Measurements from ENCODE around the gene HPX.

Gene HPX

DNA sequence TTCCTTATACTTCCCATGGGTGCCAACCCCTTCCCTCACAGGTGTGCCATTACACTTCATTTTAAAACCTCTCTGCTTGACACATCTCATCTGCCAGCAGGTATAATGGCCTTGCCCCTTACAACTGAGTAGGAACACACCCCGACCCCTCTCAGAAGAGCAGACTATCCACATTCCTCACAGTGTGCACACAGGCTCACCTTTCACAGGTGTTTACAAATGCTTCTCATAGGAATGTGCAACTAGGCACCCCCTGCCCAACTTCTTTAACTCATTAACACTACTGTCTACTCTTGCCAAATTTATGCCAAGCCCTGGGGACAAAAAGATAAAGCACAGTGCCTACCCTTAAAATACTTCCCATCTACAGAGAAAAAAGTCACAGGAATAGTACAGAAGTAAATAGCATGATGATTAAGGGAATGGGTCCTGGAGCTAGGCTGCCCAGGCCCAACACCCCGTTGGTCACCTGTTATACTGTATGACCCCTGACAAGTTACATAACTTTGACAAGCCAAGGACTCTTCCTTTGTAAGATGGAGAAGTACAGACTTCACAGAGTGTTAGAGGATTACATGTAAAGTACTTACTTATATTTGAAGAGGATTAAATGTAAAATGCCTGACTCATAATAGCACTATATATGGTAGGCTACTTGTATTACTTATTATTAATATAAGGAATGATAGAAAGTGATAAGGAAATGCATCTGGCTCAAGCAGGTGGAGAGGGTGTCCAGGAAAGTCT lies 17.7 kb upstream of the HPX start:
- DNase-seq (ENCODE audit: low read depth) = no peak

DNA sequence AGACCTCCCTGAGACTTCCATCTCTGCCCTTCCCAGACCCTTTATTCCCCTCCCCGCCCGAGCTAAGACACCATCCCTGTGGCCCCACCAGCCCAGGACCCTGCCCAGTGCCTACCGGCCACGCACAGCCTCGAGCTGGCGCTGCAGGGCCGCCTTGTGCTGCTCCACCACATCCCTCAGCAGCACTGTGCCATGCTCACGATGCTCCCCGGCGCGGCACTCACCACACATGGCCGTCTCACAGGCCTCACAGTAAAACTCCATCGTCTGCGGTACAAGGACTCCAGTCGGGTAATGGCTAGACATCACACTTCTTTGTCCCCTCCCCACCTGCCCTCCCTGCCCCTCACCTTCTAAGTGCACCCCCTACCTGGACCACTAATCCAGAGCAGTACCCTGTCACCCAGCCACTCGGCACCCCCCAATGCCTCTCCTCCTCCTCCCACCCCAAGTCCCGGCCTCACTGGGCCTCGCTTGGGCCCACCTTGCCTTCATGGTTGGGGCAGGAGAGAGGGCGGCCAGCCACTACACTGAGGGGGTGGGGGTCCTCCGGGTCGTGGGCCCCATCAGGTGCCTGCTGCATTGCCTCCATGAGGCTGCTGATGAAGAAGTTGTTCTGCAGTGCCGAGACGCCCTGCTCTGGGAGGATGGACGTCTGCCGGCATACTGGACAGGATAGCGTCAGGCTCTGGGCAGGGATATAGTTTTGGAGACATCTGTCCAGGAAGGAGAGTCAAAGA lies 17.0 kb upstream of the HPX start:
- no peak for DNase-seq (ENCODE audit: low read depth)

GRCh38 chr11:6456361-6457073 lies 15.7 kb upstream of the HPX start:
- DNase-seq (ENCODE audit: low read depth) = no peak

- DNase-seq (ENCODE audit: low read depth) = no peak
Measured at GRCh38 chr11:6455070-6455469, 14.3 kb upstream of the HPX start.

GRCh38 chr11:6453152-6453551 lies 12.4 kb upstream of the HPX start:
- DNase-seq (ENCODE audit: low read depth) = no peak

GRCh38 chr11:6452219-6452618 lies 11.4 kb upstream of the HPX start:
- no peak for DNase-seq (ENCODE audit: low read depth)

- DNase-seq (ENCODE audit: low read depth) = no peak
Measured at GRCh38 chr11:6448574-6448973, 7.8 kb upstream of the HPX start.

DNA sequence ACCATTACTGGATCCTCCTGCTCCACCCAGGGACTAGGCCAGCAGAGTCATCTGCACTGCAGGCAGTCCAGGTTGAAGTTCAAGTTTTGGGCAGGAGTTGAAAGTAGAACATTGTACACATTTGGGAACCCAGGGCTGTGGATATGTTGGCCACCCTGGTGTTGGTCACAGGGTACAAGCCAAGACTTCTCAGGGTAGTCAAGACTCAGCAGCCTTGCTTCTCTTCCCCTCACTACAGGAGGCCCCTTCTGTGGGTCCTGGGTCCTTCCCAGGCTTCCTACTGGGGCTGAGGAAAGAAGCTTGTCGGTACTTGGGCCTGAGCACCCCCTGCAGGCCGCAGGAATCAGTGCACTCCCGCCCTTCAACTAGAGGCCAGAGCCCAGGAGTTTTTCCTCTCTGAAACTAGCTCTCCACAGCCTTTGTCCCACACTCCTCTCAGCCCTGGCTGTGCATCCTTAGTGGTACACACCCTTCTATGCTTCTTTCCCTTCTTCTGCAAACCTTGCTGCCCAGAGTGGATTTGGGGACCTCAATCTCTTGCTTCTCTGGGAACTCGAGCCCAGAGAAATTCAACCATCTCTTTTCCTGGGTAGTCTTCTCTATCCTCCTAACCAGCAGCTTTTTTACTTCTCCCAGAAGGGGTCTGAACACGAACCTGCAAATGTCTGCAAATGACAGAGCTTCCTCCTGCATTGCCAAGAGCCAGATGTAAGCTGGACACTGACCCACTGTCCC lies 2.6 kb upstream of the HPX start:
- DNase-seq (ENCODE audit: low read depth) = peak; percentile 38

GRCh38 chr11:6442441-6442840 lies 1.7 kb upstream of the HPX start:
- DNase-seq (ENCODE audit: low read depth) = no peak

GRCh38 chr11:6438979-6439571 lies 1.7 kb downstream of the HPX start:
- DNase-seq (ENCODE audit: low read depth) = peak; percentile 38

DNA sequence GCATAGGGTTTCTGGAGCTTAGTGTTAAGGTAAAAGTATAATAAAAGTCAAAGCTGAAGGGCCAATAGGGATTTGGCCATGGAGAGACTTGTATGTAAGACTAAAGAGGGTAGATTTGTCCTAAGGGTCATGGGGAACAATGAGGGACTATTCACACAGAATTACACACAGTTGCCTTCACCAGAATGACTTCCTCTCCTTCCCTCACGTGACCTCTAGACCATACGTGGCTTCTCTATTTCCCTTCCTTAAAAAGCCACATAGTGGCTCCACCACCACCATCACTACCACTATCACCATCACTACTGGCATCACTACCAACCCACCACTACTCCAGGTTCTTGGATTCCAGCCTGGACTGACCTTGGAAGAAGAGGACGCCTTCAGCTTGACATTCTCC lies 2.8 kb downstream of the HPX start:
- DNase-seq (ENCODE audit: low read depth) = no peak

GRCh38 chr11:6437423-6437822 lies 3.4 kb downstream of the HPX start:
- DNase-seq (ENCODE audit: low read depth) = no peak

- no peak for DNase-seq (ENCODE audit: low read depth)
Measured at GRCh38 chr11:6433998-6434660, 6.7 kb downstream of the HPX start.

- DNase-seq (ENCODE audit: low read depth) = no peak
Measured at GRCh38 chr11:6431861-6432260, 8.9 kb downstream of the HPX start.

DNA sequence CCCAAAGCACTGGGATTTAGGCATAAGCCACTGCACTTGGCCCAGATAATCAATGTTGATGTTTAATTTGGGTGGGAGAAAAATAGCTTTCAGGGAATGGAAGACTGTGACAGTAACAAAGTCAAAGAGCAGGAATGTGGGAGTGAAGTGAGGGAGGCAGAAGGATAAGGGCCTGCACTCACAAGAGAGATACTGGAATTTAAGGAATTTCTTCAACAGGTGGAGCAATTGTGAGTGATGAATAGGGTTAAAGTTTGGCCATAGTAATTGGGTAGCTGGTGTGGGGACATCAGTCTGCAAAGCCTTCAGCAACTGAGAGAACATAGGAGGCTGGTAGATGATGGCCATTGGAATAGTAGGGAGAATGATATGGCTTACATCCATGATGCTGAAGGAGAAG lies 13.3 kb downstream of the HPX start:
- DNase-seq (ENCODE audit: low read depth) = no peak

- DNase-seq (ENCODE audit: low read depth) = no peak
Measured at GRCh38 chr11:6420677-6421076, 20.1 kb downstream of the HPX start.

DNA sequence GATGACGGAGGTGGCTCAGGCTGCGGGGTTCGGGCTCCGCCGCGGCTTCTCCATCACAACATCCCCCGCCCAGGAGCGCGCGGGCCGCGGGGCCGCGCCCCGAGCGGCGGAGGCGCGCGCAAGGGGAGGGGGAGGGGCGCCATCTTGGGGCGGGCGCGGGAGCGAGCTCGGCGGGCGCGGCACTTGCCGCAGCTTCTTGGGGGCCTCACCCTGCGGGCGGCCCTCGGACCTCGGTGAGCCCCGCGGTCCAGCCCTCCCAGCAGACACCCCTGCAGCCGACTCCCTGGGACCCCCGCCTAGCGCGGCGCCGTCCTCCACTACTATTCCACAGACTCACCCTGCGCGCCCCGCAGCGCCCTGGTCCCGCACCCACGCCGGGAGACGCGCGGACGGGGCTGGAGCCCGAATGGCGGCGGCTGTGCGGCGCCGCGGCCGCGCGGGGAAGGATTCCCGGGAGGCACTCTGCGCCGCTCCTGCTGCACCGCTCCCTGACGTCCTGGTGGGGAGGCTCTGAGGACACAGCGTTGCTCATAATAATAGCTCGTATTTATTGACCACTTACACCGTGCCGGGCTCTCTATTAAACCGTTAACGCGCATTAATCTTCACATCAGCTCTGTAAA lies 21.7 kb downstream of the HPX start, which contains the start of gene APBB1:
APBB1 (minus strand) TSS at position 86 of the 623 bp plus-strand sequence. CDS start 7,747 bp downstream, outside the sequence.
- DNase-seq (ENCODE audit: low read depth) = no peak

- DNase-seq (ENCODE audit: low read depth) = no peak
Measured at GRCh38 chr11:6418557-6419008, 22.2 kb downstream of the HPX start.

- no peak for DNase-seq (ENCODE audit: low read depth)
Measured at GRCh38 chr11:6417907-6418556, 22.8 kb downstream of the HPX start.

DNA sequence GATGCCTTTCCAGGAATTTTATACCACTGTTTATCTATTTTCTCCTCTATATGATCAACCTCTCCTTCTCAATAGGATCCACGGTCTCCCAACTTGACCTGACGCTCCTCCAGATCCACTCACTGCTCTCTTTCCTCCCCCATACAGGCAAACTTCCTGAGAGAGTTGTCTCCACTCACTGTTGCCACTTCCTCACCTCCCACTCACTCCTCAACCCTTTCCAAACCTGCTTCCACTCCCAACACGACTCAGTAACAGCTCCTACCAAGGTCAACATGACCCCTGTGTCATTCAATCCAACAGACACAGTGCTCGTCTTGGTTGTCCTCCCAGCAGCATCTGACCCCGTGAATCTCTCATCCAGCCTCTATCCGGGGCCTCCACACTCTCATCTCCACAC lies 25.0 kb downstream of the HPX start:
- DNase-seq (ENCODE audit: low read depth) = no peak
